Glomerular visceral epithelial cell (primary cell): ENCODE data around the gene PRMT1.

Source experiments
- DNase-seq: peaks from one replicate; pipeline ENCODE4 v3.0.0-alpha.2; 2016; ENCODE audit errors: extremely low spot score

PRMT1 gene

DNA sequence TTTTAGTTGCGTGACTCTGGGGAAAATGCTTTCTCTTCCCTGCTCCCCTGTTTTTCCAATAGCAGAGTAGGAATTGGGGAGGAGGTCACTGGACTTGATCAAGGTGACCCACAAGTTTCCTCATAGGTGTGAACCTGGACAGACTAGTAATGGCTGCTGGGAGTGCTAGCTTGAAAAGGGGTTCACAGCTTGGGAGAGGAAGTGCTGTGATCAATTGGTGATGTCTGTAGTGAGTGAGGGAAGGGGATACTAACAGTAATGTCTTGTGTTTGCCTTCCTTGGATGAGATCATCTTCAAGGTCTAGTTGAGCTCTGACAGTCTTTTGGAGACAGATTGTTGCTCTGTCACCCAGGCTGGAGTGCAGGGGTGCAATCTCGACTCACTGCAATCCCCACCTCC lies 9.6 kb upstream of the PRMT1 start:
- no peak for DNase-seq

DNA sequence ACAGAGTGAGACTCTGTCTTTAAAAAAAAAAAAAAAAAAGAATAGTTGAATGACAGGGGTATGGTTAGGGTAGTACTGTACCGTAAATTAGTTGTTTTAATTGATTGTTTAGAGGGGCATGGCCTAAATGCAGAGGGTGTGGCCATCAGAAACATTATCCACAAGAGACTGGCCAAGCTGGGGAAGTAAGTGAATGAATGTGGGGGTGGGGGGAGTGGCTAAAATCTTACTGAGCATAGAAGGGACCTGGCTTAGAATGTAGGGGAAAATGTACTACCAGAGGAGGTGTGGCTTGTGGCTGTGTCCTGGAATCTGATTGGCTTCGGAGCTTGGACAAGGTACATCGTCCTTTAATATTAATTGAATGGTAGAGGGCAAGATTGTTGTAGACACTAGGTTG lies 7.6 kb upstream of the PRMT1 start:
- no peak for DNase-seq

DNA sequence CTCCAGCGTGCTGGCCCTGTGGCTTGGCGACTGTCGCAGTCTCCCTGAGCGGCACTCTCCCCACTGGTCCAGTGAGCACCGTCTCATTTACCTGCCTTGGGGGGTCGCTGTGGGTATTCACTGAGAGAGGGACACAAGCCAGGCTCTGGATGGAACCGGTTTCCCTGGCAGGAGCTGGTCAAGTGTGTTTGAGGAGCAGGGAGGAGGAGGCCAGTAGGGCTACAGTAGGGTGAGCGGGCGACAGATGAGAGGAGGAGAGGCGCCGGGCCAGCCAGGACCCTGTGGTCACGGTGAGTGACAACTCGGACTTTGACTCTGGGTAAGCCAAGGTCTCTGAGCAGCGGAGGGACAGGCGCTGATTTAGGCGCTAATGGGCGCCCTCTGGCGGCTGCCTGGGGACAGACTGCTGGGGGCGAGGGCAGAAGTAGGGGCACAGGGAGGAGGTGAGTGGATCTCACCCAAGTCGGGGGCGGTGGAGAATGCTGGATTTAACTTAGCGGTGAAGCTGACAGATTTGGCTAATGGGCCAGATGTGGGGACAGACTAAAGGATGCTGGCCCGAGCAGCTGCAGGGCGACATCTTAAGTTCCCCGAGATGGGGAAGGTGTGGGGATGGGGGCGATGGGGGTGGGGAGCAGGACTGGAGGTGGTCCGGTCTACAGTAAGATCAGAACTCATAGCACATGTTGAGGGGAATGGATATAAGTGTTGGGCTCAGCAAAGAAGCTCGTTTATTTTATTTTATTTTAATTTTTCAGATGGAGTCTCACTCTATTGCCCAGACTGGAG lies 4.7 kb upstream of the PRMT1 start:
- DNase-seq, result peak; percentile 72

DNA sequence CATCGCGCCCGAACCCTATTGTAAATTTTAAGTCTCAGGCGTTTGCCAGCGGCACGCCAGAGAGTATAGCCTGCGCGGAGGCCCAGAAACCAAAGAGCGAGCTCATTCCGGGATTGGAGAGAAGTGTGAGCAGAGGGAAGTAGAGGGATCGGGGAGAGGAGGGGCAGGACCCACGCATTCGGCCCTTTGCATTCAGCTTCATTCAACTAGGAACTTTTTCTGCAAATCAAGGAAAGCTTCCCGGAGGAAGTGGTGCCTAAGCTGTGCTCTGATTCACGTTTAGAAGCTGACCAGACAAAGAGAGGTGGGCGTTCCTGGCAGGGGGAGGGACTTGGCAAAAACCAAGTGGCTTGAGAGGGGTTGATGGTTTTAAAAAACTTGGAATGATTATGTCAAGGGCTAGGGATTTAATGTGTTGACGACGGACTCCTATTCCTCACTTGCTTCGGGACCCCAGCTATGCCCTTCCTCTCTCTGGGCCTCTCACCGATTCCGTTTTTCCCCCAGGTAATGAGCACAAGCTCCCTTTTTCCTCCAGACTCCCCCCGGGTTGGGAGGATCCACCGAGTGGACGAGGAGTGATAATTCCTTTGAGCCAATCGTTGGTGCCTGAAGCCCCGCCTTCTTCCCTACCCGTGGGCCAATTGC lies 811 bp upstream of the PRMT1 start:
- DNase-seq, result peak; percentile 85

DNA sequence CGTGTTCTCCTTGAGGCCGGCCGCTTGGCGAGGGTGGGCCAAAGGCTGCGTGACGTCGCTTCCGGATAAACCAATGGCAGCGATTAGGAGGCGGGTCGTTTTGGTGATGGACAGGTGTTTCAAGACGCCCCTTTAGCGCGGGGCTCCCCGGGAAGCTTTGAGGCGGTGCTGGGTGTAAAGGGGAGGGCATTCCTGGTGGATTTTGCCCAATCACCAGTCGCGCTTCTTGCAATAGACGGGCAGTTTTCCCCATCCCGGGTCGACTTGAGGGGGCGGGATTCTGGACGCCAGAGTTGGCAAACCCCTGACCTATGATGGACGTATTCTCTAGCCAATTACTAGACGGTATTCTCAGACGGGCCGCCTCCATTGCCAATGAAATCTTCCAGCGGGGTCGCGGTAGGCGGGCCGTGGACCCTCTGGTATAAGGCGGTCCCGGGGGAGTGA lies 264 bp upstream of the PRMT1 start:
- peak; percentile 100 for DNase-seq

DNA sequence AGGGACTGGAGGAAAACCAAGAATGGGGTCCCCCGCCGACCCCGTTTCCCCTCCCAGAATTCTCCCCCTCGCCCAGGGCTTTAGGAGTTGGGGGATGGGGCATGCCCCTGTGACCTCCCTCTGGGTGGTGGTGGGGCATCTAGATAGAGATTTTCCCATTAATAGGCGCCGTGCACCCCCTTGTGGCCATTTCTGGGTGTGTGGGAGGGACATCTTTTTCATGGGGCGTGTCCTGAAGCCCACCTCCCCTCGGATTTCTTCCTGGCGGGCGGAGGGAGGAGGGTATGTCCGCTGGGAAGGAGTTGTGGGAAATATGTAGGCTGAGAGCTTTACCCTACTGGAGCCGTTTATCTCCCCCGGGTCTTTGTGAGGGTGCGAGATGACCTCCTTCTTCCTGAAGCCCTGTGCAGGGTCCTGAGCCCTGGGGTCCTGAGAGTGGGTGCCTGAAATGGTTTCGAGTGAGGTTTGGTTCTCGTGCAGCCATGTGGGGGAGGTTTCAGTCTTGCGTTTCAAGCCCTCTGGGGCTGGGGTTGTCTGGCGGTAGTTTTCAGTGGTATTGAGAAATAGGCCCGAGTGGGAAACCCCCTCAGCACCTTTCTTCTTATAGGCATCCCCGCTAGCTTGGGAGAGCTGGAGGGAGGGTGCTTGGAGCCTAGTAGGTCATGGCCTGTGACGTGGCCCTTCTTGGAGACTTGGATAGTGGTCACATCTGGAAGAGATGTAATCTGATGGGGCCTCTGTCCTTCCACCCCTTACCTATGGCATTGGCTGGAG lies 1.0 kb downstream of the PRMT1 start:
- peak; percentile 77 for DNase-seq

DNA sequence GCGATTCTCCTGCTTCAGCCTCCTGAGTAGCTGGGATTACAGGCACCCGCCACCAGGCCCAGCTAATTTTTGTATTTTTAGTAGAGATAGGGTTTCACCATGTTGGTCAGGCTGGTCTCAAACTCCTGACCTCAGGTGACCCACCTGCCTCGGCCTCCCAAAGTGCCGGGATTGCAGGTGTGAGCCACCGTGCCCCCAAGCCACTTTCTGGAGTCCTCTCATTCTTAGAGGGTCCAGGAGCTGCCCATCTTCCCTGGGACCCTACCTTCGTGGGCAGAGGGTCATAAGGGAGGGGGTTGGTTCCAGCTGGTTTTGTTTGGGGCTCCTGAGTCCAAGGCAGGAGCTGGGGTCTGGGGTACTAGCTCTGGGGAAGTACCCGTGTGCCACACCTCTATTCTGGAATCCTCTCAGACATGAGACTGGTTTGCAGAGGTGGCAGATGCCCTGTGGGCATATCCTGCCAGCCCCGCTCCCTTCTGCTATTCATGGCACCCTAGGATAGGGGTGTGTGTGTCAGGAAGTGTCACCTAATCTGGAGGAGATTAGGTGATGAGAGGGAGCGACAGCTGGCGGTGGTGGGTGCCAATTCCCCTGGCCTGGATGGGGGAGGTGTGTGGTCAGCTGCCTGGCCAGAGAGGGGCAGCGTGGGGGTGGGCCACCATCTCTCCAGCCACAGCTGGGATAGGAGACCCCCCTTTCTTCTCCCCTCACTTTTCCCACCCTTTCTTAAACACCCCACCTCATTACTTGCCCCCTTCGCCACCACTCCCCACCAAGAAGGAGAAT lies 2.1 kb downstream of the PRMT1 start:
- no peak for DNase-seq

DNA sequence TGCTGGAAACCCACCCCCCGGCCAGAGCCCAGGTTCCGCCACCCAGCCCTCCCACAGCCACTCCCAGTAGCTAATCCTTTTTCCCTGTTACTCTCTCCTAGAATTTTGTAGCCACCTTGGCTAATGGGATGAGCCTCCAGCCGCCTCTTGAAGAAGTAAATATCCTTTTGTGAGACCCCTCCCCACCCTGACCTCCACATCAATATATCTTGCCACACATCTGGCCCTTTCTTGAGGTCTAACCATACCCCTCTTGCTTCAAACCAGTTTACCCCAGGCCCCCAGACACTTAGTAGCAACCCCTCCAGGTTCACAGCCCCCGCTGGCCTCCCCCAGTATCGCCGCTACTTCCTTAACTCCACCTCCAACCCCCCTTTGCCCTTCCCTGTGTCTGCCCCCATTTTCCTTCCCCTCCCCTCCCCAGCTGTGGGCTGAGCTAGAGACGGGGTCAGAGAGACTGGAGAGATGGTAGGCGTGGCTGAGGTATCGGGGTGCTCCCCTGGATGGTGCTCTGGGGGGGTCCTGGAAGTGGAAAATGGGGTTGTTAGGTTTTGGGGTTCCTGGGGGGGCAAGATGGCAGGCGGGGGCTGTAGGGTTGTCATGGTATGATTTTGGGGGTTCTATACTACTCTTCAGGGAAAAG lies 2.8 kb downstream of the PRMT1 start:
- DNase-seq, result no peak

DNA sequence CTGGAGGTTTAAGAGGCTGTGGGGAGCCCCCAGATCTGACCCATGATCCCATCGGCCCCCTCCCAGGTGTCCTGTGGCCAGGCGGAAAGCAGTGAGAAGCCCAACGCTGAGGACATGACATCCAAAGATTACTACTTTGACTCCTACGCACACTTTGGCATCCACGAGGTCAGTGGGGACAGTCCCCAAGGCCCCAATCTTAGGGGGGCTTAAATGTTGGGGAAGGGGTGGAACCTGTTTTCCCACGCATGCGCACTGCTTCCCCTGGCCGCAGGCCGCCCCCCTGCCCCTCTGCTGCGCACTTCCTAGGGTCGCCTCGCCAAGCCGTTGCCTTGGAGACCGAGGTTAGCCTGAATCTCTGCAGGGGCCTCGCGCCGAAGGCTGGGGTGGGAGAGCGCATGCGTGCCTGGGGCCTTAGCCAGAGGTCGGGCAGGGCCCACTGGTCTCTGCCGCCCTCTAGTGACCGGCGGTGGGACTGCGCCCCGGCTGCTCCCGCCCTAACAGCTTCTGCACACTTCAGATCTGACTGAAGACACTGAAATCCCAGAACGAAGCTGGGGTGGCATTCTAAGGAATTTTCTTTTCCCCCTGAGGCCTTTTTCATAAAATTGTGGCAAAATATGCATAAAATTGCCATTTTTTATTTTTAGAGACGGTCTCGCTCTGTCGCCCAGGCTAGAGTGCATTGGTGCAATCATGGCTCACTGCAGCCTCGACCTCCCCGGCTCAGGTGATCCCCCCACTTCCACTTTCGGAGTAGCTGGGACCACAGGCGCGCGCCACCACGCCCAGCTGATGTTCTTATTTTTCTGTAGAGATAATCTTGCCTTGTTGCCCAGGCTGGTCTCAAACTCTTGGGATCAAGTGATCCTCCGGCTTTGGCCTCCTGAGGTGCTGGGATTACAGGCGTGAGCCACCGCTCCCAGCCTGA lies 3.6 kb downstream of the PRMT1 start:
- DNase-seq, result peak; percentile 92

DNA sequence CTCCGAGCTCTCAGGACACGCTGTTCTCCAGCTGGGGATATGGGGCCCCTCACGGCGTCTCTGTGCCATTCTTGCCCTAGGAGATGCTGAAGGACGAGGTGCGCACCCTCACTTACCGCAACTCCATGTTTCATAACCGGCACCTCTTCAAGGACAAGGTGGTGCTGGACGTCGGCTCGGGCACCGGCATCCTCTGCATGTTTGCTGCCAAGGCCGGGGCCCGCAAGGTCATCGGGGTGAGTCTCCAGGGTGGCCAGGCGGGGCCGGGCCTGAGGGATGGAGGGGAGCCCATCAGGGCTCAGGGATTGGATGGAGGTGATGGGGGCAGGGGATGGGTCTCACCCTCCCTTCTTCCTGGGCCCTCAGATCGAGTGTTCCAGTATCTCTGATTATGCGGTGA lies 4.8 kb downstream of the PRMT1 start:
- no peak for DNase-seq

DNA sequence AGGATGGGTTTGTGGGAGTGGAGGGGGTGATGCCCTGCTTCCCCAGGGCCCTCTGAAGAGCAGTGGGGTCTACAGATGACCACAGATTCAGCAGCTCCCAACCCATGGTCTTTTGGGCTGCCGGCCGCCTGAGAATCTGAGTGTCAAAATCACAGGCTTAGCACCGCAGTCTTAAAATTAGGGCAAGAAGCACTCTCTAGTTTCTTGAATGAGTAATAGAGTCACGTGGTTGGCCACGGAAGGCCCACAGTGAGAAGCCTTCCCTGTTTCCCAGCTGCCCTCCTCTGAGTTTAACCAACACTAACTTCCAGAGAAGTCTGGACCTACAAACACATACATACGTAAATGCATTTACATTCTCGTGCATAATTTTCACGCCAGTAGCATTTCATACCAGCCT lies 5.2 kb downstream of the PRMT1 start:
- no peak for DNase-seq

DNA sequence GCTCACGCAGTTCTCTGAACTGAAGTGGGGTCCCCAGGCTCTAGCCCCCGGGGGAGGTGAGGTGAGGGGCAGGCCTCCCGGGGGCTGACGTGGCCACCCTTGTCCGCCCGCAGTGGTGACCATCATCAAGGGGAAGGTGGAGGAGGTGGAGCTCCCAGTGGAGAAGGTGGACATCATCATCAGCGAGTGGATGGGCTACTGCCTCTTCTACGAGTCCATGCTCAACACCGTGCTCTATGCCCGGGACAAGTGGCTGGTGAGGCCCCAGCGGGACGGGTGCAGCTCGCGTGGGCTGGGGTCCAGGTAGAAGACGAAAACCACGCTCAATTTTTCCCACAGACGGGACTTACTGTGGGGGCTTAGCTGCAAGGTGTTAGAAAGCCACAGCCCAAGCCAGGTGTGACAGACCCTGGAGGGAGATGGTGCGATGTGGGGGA lies 6.8 kb downstream of the PRMT1 start:
- DNase-seq, result no peak

DNA sequence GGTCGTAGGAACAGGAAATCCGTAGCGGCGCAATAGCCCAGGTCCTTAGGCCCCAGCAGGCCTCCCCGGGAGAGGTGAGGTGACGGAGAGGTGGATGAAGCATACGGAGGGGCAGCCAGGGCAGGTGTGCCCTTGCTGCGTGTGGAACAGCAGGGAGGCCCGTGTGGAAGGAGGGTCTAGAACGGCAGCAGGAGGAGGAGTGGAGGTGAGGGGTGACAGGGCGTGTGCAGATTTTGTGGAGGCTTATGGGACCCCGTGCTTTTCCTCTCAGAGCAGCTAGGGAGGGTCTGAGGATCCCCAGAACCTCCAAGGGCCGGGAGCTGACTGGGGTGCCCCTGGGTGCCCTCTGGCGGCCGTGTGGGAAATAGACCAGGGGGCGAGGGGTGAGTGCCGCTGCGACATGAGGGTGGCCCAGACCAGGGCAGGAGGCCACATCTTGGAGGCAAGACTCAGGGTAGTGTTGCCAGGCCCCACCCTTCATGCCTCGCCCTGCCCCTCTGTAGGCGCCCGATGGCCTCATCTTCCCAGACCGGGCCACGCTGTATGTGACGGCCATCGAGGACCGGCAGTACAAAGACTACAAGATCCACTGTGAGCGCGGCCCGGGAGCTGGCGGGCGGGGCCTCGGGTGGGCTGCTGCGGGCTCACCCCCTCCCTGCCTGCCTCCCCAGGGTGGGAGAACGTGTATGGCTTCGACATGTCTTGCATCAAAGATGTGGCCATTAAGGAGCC lies 7.3 kb downstream of the PRMT1 start:
- DNase-seq, result no peak

DNA sequence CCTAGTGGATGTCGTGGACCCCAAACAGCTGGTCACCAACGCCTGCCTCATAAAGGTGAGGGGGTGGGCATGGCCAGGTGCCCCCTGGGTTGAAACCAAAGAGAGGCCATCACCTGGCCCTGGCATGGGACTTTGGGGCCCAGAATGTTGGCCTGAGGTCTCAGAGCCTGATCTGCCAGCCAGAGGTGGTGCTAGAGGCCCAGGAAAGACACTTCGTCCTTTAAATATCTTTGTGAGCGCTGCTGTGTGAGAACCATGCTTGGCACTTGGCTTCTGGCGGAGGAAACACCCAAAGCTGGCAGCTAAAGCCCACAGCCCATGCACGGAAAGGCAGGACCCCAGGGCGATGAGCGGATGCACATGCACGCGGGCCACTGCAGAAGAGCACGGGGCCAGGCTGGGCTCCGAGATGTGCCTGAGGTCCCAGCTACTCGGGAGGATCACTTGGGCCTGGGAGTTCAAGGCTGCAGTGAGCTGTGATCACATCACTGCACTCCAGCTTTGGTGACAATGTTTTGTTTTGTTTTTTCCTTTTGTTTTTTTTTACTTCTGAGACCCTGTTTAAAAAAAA lies 8.0 kb downstream of the PRMT1 start:
- no peak for DNase-seq

DNA sequence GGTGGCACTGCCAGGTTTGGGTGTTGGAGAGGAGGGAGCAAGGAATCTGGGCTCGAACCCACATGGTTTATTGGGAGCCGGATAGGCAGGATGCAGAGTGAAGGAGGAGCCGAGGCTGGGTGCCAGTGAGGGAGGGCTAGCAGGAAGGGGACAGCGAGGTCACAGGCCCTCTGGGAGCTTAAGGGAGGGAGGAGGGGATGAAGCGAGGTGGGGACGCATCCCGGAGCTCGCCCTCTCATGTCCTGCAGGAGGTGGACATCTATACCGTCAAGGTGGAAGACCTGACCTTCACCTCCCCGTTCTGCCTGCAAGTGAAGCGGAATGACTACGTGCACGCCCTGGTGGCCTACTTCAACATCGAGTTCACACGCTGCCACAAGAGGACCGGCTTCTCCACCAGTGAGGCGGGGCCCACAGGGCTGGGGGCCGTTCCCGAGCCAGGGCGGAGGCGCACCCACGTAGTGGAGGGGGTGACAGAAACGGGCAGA lies 8.8 kb downstream of the PRMT1 start:
- DNase-seq, result no peak

DNA sequence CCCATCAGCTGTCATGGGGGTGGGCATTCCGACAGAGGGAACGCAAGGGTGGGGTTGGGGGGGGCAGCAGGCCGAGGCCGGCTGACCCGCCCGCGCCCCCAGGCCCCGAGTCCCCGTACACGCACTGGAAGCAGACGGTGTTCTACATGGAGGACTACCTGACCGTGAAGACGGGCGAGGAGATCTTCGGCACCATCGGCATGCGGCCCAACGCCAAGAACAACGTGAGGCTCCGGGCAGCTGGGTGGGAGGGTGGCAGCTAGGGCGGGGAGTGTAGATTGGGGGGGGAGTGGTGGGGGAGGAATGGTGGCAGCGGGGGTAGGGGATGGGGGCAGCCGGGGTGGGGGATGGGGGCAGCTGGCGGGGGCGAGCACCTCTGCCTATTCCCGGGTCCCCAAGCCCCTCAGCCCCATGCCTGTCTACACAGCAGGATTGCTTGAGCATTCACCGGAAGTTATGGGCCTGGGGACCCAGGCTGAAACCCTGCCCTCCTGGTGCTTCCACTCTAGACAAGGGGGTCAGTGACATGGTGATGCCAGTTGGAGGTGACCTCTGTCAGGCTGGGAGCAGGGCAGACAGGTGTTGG lies 9.5 kb downstream of the PRMT1 start:
- DNase-seq, result no peak

DNA sequence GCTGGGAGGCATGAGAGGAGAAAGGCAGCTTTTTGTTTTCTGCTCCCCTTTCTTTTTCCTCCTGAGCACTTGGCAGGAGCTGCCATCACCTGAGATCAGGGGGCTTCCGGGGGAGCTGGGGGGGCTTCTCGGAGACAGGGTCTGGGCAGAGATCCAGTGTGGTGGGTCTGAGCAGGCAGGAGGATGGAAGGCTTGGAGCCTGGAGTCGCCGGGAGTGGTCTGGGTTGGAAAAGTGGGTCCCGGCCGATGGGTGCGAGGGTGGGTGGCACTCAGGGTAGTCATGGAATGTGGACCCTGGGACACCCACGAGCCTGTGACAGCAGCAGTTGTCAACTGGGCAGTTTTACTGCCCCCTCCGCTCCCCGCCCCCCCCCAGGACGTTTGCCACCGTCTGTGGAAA lies 10.1 kb downstream of the PRMT1 start:
- DNase-seq, result no peak

DNA sequence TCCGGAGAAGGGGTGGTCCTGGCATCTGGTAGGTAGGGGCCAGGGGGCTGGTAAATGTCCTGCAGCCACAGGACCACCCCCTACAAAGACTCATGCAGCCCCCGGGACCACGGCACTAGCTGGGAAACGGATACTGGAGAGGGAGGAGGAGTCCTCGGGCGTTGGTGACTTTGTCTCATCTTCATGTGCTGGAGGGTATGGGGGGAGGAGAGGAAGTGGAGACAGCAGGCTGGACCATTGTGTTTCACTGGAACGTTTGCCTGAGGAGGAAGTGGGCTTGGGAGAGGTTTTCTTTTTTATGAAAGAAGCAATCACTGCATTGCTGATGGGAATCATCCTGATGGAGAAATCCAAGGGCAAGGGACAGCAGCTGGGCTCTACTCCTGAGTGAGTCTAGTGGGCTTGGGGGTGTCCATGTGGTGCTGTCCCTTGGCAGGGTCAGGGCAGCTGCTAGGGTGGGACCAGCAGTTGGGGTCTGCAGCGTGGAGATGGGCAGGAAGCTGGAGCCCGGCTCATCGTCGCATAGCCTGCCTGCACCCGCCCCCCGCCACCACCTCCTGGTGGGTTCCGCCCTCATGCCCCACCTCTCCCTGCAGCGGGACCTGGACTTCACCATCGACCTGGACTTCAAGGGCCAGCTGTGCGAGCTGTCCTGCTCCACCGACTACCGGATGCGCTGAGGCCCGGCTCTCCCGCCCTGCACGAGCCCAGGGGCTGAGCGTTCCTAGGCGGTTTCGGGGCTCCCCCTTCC lies 10.7 kb downstream of the PRMT1 start:
- DNase-seq, result no peak
